ENCODE data around the gene SAMD4A. TPM values are rescaled to one million over a fixed set of nuclear protein-coding genes. Genes with fewer than 3 reads are reported as not detected.

The SAMD4A gene
- total and polyA plus RNA-seq, 2 of the 4 experiments (the other 2 are of a cell fraction) = 22.9 to 38.2 TPM

- no peak overlapping the region for H3K9ac ChIP-seq (ENCODE audit: low read depth, low read length)
- H3K4me2 ChIP-seq (ENCODE audit: low read depth, low read length) = no peak overlapping the region
- no peak overlapping the region for H3K4me3 ChIP-seq (ENCODE audit: insufficient read depth, low read depth, low read length)
- no peaks in the 10 kb centered on the region for H3K36me3 ChIP-seq (ENCODE audit: control insufficient read depth, insufficient read depth, low read length)
- H2BK15ac ChIP-seq (ENCODE audit: low read depth, low read length) = no peak overlapping the region
- H2BK120ac ChIP-seq (ENCODE audit: low read depth, low read length) = no peak overlapping the region
- no peak overlapping the region for H3K4ac ChIP-seq (ENCODE audit: low read depth, low read length)
- H2BK5ac ChIP-seq (ENCODE audit: low read depth, low read length, poor library complexity, severe bottlenecking) = no peak overlapping the region
- no peak overlapping the region for H3K18ac ChIP-seq (ENCODE audit: low read depth, low read length)
- dilution Hi-C loops (cut with HindIII; ENCODE audit: low sequenced_read_pairs, unreplicated experiment) (no loop called here), in situ Hi-C loops (cut with MboI; ENCODE audit: low sequenced_read_pairs) (no loop called here), intact Hi-C loops (cut with micrococcal nuclease) (no loop called here)
- ATAC-seq (ENCODE audit: low read depth) (no peak), DNase-seq (no peak)
- H3K27ac ChIP-seq (ENCODE audit: insufficient read depth, low read length) = no peak overlapping the region
- H3K27me3 ChIP-seq (ENCODE audit: control insufficient read depth, insufficient read depth, low read length) = peaks cover 33% of the 10 kb centered on the region
- H4K91ac ChIP-seq (ENCODE audit: insufficient read depth, low read depth, low read length) = no peak overlapping the region
- no peak overlapping the region for H2AFZ ChIP-seq (replicated peaks; ENCODE audit: low read length, poor library complexity)
- H3K4me1 ChIP-seq (ENCODE audit: control insufficient read depth, insufficient read depth, low read length) = no peaks in the 10 kb centered on the region; the same call in 1 of the 2 replicates
- no peak overlapping the region for H3K23ac ChIP-seq (ENCODE audit: low read depth, low read length)
- no peak overlapping the region for H4K8ac ChIP-seq (ENCODE audit: low read depth in 2 of 2, low read length in 2 of 2)
- H3K9me3 ChIP-seq (ENCODE audit: control insufficient read depth, insufficient read depth, low read length) = no peaks in the 10 kb centered on the region
- 82% methylated on average over 3 of the region's 6 CpGs; no CpG with 5 or more reads in 1 of the 2 experiments for WGBS, 2 experiments (ENCODE audit: extremely low coverage in 2 of 2, insufficient read length in 1 of 2)
- H3K9me1 ChIP-seq (ENCODE audit: insufficient read depth, low read length) = no peaks in the 10 kb centered on the region
- ChIA-PET POLR2A (ENCODE audit: unreplicated experiment) (no interaction called here), CTCF (no interaction called here)
- H4K5ac ChIP-seq (ENCODE audit: low read depth, low read length) = no peak overlapping the region
- H3K14ac ChIP-seq (replicated peaks; ENCODE audit: low read depth, low read length) = no peak overlapping the region
- no peak overlapping the region for H2BK20ac ChIP-seq (ENCODE audit: low read depth, low read length)
- no peaks in the 10 kb centered on the region for H4K20me1 ChIP-seq (ENCODE audit: insufficient read depth, low read length)
- no peak overlapping the region for H3K56ac ChIP-seq (ENCODE audit: extremely low read depth, insufficient read depth, low read length)
- H2AK9ac ChIP-seq (replicated peaks; ENCODE audit: low read depth, low read length, poor library complexity) = no peak overlapping the region
- no peaks in the 10 kb centered on the region for H3K79me1 ChIP-seq (ENCODE audit: low read depth in 1 of 2, low read length in 2 of 2)
- BruUV-seq (replicated peaks) = no TSS peak
- no peak for TF ChIP-seq MAZ (IDR thresholded peaks at IDR 0.05; ENCODE audit: borderline replicate concordance, low read depth, low read length)
- no peak for TF ChIP-seq MXI1 (IDR thresholded peaks at IDR 0.05; ENCODE audit: borderline replicate concordance, low read depth, low read length)
- TF ChIP-seq RAD21 (IDR thresholded peaks at IDR 0.05; ENCODE audit: low read length) = no peak
- no peak overlapping the region for H2AK5ac ChIP-seq (ENCODE audit: low read depth, low read length)
Measured at GRCh38 chr14:54815515-54815914, 248.6 kb downstream of the SAMD4A start.
